Uterus (tissue), 2 donors: ENCODE results near the gene FAM237A.

Source experiments
- POLR2A ChIP-seq, 2 donors: fragments of 450-650 bp; IDR thresholded peaks; one replicate each; pipeline ENCODE4 v1.6.1; 2016; ENCODE audit warnings: antibody characterized with exemption in 2 of 2, mild to moderate bottlenecking in 1 of 2, moderate library complexity in 1 of 2
- TF ChIP-seq, protein P1 (sequence below), 4 experiments: fragments of 200-600 bp in 2 of 4; fragments of 450-650 bp in 2 of 4; sonication (generic) in 2 of 4; IDR thresholded peaks; one replicate each; pipeline ENCODE4 v1.5.1; 2016 to 2019; ENCODE audit warnings: antibody characterized with exemption in 4 of 4, mild to moderate bottlenecking in 2 of 4, moderate library complexity in 1 of 4

DNA sequence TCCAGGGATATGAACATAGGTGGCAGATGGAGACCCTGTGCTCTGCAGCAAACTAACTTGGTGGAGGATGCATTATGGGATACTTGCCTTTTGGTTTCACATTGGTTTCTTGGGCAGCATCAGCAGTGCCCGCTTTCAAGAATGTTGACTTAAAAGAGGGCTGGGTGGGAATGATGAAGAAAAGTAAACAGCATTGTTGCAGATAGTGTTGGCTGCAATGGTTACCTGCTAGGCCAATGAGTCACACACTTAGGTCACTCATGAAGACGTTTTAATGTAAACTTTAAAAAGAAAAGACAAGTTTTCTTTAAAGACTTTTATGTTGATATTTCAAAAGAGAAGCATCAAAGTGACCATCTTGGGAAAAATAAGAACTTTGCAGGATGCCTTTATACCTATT lies 26.1 kb upstream of the FAM237A start:
- TF ChIP-seq, protein P1, sequence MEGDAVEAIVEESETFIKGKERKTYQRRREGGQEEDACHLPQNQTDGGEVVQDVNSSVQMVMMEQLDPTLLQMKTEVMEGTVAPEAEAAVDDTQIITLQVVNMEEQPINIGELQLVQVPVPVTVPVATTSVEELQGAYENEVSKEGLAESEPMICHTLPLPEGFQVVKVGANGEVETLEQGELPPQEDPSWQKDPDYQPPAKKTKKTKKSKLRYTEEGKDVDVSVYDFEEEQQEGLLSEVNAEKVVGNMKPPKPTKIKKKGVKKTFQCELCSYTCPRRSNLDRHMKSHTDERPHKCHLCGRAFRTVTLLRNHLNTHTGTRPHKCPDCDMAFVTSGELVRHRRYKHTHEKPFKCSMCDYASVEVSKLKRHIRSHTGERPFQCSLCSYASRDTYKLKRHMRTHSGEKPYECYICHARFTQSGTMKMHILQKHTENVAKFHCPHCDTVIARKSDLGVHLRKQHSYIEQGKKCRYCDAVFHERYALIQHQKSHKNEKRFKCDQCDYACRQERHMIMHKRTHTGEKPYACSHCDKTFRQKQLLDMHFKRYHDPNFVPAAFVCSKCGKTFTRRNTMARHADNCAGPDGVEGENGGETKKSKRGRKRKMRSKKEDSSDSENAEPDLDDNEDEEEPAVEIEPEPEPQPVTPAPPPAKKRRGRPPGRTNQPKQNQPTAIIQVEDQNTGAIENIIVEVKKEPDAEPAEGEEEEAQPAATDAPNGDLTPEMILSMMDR (IDR thresholded peaks at IDR 0.05) = no peak
- TF ChIP-seq POLR2A (IDR thresholded peaks at IDR 0.05) = no peak
